Activated CD4-positive, alpha-beta T cell treated with anti-CD3 and anti-CD28 coated beads, Interleukin-10, Interleukin-2, amounts not matched to agents 100 ng/mL and 50 ng/mL, durations not matched to agents 16 hours and 8 hours (primary cell): ENCODE data around the gene CFAP54.
A peak's percentile ranks its signal among the peaks of the same experiment; 100 is the strongest.
"Not testable (repeated sequence)": the region's sequence is repeated elsewhere in the genome, so short reads cannot be mapped to it uniquely, and the experiment has no call there.

ENCODE experiments used
- DNase-seq: peaks from one replicate; pipeline ENCODE4 v3.0.0-alpha.2; 2020

The CFAP54 gene

DNA sequence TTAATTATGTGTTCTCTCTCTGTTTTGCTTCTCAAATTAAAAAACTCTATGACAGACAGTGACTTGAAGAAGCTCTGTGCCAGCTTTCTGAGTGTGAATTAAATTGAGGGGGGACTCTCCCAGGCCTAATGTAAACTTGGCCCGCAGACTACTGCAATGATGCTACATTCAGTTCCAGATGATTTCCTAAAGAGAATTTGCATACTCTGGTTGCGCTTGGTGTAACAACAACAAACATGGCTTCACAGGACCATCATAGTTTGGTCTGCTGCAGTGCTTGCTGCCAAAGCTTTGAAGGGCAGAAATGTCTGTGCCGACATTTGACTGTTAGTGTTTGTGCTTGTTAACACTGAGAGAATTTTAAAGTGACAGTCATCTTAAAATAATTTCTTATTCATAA, 25.0 kb downstream of the CFAP54 start:
- DNase-seq, result no peak

DNA sequence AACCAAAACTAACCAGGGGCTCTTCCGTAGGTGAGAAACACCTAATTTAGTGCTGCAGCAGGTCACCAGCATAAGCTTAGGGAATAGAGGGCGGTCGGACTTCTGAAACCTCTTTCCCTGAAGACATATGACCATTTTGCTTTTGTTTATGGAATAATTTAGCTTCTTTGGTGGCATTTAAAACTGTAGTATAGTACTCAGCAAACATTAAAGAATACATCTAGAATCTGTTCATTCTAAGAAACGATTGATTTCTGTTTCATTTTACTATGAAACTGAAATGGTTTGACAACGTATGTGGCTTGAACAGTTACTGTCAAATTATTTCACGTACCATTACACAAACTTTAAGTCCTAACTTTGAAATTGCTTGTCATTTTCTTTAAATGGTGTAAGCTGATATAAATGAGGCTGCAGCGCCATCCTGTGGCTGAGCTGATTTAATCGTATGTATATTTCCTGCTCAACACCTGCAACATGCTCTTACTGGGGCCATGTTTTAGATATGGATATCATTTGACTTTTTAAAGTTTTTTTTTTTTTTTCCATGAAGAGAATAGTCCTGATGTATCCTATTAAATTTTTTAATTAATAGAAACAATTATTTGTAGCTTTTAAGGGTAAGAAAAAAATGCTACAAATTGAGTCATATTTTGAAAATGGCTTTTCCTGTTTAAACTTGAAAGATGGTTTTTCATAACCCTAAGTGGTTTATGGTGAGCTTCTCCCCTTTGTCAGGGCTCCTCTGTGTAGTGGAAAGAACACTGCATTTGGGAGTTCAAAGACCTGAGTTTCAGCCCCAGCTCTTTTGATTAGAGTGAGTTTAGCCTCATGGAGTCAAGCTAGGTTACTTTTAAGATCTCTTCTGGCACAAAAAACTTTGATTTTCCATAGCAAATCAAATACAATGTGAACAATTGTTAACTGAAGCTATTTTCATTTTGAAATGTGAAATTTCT, 27.4 kb downstream of the CFAP54 start:
- peak; percentile 85 for DNase-seq

DNA sequence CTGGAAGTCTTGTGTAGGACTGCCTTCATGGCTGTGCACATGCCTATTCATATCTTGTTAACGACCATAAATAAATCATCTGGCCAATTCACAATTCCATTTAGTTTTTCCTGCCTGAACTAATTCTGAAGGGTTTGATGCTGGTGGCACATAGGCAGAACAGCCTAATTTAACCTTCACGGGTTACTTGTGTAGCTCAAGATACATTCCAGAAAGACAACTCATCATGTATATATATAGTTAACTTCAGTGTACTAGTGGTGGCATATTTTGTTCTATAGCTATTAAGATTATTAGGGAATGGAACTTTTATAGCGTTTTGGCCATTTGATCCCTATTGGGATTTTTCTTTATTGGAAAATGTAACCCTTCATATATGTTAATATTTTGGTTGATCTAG, 31.4 kb downstream of the CFAP54 start:
- DNase-seq, result no peak

DNA sequence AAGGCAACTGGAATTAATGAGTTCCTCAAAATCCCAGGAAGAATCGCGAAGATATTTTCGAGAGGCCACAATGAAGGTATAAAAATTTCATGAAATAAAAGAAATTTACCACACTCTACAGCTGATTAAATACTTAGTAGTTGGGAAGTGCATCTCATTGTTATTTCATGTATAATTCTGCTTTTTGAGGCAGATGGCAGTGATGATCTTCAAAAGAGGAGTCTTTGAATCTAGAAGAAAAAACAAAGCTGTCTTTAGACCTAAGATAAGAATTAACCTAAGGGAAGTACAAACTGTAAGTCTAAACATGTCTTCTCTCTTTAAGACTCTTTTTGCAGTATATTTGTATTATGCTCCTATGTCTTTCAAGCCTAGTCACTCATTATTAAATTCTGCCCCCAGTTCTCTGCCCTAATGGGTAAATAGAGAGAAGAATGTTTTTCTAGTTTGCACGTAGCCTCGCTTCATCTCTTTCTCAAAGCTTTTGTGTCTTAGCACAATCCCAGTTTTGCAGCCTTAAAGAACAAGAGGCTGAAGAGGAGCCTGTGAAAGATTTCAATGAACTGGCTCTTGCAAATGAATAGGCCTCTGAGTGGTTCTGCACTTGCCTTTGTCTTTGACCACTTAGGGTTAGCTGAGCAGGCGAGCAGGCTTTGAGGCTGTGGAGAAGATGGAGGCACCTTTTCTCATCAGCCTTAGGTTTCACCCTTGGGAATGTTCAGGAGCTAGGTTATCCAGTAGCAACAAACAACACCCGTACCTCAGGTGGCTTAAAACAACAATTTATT, 32.7 kb downstream of the CFAP54 start:
- no peak for DNase-seq

DNA sequence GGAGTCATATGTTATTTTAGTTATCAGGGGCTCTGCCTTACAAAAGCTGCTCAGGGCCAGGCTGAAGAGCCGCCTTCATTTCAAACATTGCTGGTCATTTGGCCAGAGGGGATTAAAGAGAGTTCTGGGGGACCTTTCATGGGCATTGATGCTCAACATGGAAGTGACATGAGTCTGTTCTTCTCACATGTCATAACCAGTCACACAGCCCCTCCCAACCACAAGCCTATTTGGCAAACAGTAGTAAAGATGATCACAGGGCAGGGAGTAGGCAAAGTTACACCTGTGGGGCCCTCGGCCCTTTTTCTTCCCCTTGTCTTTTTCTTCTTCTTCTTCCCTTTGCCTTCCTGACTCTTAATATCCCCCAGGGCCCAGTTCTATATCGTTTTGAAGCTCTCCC, 33.3 kb downstream of the CFAP54 start:
- DNase-seq, result no peak

DNA sequence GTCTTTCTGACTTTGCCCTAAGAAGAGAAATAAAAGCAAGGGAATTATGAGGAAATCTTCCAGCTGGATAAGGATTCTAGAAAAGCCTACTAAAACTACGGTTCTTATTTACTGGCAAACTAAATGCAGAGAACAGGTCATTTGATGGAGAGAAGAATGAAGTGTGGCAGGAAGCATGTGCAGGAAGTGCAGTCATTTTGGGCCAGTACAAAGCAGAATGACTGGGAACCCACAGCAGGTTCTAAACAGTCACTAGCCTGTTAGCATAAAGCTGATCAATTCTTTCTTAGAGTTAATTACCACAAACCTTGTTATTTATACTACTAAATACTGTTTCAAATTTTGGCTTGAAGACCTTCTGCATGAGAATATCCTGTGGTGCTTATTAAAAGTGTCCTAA, 36.7 kb downstream of the CFAP54 start:
- peak; percentile 64 for DNase-seq

DNA sequence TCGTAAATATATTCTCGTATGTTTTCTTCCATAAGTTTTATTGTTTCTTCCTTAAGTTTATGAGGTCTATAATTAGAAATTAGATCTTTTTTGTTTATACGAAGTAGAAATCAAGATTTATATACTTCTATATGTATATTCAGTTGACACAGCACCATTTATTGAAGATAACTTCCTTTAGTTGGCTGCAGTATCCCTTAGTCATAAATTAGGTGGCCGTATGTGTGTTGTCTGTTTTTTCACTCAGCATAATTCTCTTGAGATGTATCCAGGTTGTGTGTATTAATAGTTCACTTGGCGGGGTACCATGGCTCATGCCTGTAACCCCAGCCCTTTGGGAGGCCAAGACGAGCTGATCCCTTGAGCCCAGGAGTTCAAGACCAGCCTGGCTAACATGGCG, 40.5 kb downstream of the CFAP54 start:
- no peak for DNase-seq

DNA sequence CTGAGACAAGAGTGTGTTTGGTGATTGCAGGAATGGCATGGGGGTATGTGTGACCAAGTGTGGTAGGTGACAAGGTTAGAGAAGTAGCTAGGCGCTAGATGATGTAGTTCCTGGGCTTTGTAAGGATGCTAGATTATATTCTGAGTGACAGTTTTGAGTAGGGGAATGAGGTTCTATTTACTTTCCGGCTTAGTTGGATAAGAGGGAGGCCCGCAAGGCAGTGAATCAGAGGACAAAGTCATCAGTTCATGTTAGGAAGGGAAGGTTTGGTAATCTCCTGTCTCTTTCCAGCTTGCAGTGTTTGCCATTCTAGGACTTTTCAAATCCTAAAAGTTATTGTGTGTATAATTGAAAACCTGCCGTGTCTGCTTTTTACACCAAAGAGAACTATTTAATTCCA, 45.0 kb downstream of the CFAP54 start:
- no peak for DNase-seq

DNA sequence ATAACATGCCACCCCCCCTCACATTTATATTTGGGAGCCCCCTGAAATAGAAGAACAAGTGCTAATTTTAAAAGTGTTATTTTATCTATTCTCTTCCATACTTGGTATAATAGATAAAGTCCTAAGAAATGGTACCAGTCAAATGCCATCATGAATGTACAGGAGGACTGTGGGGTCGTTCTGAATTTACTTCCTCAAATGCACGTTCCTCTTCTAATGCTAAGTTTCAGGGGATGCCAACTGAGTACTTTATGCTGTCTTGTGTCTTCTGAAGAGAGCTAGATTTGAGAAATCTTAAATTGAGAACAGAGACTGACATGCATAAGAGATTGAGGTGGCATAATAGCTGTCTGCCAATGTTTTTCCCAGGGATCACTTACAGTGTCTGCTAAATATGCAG, 59.0 kb downstream of the CFAP54 start:
- no peak for DNase-seq

DNA sequence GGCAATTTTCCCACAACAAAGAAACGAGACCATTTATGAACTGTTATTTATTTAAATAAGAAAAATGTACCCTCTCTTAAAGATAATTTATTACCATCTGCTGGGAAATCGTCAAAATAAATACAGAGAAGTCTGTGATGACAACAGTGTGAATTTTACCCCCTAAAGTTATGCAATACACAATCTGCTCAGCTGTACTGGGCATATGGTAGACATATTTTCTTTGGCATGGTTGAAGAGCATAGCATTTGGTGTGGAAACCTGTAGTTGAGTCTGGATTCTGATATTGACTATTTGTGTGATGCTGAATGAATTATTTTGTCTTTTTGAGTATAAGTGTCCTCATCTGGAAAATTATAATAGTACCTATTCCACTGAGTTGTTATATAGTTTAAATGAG, 60.0 kb downstream of the CFAP54 start:
- DNase-seq, result no peak

DNA sequence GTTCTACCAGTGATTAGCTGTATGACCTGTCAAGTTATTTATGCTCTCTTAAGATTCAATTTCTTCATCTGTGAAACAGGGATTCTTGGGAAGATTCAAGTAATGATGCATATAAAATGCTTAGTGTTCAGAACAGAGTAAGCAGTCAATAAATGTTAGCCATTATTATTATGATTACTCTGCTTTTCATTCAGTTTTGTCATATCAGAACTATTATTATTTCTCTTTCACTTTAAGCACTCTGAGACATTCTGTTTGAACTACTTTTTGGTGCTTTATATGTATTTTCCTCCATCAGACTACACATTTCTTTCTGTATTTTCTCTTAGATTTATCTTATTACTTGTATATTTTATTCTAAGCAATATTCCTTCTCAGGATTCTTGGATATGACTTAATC, 81.2 kb downstream of the CFAP54 start:
- no peak for DNase-seq

DNA sequence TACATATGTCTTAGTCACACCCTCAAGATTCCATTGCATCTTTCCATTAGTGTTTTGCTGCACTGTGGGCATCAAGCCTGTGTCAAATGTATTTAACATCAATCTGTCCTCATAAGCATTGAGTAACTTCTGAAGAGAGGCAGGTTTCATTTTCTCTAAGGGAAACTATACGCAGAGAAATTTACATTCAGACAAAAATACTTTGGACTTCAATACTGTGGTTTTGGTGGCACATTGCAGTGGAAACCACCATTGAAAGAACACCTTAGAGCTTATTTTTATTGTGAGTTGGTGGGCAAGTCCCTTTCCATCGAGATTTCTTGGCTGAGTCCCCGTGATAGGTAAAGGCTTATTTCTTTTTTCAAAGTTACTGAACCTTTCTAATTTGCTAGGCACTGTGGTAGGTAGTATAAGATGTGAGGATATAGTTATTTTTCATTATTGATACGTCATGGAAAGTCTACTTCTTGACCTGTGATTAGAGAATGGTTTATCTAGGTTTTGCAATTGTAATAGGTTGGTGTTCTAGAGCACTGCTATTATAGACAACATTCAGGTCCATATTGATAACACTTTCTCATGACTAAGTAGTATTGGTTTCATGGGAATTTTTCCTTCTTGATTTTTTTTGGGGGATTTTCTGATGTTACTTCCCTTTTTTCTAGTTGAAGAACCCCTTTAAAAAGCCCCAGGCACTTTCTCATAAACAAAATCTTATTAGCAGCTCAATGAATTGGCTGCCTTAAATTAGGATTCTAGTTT, 81.9 kb downstream of the CFAP54 start:
- peak; percentile 64 for DNase-seq

DNA sequence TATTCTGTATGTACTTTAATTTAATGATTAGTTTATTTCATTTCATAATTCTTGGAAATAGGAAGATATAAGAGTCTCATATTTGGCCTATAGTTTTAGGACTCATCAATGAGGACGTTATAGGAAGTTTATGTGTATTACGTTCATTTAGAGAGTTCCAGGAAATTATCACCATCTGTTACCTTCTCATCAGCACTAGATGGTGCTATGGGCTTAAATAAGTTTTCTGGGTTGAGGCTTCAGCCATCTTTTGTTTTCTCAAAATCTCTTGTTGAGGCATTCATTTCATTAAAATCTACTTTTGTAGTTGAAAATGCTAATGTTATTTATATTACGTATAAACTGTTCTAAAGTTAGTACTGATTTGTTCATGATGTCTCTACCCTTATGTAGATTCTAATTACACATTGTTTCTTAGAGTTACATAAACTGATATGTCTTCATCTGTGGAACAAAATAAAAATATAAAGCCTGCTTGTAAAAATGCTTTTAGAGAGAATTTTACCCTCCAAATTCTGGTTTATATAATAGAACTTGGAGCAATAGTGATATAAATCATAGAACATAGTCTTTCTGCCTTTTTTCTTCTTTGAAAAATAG, 89.2 kb downstream of the CFAP54 start:
- DNase-seq, result peak; percentile 71

DNA sequence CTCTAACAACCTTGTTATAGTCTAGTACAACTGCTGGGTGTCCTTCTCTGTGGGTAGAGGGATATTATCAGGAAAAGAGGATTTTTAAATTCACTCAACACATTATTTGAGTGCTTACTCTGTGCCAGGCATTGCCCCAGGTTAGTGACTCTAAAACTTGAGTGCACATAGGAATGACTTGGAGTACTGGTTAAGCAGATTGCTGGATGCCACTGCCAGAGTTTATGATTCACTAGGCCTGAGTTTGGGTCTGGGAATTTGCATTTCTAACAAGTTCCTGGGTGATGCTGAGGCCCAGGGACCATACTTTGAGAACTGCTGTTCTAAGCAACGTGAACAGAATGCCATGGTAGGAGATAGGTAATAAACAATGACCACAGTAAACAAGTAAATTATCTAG, 96.6 kb downstream of the CFAP54 start:
- DNase-seq, result no peak

DNA sequence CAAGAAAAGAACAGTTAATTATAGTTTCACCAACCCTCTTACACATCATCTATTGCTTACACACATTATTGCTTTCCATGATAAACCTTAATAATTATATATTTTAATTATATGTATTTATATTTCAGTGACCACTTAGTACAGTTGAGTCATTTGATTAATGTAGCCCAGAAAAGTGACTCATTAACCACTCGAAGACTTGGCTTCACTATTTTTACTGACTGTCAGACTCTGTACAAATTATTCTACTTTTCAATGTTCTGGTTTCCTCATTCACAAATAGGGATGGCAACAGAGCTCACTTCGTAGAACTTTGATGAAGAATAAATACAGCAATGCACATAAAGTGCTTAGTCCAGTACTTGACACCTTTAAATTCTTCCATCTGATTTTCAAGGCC, 98.3 kb downstream of the CFAP54 start:
- no peak for DNase-seq

DNA sequence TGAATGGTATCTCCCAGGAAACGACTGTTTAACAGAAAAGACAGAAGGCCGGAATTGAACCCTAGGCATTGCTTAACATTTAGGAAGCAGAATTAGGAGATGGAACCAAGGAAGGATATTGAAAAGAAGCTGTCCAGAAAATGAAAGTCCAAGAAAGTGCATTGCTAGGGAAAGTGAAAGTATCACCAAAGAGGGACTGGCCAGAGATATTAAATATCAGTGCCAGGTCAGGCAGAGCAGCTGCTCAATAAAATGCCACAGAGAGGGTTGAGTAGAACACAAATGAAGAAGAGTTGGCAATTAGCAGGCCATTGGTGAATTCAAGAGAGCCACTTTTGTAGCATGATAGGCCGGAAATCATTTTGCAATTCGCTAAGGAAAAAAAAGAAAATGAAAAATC, 101.6 kb downstream of the CFAP54 start:
- no peak for DNase-seq

DNA sequence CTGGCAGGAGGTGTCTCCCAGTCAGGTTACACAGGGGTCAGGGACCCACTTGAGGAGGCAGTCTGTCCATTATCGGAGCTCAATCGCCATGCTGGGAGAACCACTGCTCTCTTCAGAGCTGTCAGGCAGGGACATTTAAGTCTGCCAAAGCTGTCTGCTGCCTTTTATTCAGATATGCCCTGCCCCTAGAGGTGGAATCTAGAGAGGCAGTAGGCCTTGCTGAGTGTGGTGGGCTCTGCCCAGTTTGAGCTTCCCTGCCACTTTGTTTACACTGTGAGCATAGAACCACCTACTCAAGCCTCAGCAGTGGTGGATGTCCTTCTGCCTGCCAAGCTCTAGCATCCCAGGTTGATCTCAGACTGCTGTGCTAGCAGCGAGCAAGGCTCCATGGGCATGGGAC, 115.0 kb downstream of the CFAP54 start:
- not testable (repeated sequence) for DNase-seq

DNA sequence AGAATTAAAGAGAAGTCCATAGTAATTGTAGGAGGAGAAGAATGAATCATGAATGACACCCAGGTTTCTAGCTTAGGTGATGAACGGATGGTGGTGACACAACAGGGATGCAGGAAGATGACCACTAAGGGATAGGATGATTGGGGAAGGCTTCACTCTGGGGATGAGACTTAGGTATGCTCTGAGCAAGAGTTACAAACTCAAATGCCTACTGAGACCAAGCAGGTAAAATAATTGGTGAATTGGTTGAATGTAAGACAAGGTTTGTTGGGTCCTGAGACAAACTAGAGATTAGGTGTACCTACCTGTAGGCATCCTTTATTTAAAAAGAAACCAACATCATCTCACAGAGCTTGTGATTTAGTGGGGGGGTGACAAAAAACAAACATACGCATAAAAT, 116.3 kb downstream of the CFAP54 start:
- no peak for DNase-seq

DNA sequence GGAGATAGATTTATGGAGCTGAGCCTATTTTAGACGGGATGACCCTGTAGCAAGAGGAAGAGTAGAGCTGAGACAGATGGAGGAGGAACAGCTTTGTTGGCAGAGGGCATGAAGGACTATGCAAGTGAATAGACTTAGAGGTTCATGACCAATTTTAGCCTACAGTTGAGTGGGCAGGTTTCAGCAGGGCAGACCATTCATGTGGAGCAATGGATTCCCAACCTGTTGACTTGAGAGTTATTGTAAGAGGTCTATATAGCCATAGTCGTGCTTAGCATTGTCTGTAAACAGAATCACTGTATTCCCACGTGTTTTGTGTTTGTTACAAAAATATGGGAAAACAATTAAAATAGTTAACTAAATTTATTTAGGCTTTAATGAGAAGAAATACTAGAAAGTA, 116.8 kb downstream of the CFAP54 start:
- no peak for DNase-seq

DNA sequence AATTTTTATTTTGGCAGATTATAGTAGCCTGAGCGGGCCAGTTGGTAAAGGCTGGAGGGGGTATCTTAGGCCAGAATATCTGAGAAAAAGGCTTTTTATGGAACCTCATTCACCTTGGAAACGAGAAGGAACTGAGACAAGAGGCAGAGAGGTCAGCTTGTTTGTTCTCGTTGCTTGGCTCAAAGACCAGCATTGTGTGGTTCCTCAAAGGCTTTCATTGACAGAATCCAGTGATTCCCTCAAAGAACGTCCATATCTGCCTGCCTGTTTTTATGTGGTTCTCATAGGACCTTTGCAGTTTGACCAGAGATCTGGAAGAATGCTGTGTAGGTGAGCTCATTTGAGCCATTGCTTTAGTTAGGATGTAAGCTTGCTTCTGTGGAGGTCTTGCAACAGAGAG, 117.3 kb downstream of the CFAP54 start:
- no peak for DNase-seq

DNA sequence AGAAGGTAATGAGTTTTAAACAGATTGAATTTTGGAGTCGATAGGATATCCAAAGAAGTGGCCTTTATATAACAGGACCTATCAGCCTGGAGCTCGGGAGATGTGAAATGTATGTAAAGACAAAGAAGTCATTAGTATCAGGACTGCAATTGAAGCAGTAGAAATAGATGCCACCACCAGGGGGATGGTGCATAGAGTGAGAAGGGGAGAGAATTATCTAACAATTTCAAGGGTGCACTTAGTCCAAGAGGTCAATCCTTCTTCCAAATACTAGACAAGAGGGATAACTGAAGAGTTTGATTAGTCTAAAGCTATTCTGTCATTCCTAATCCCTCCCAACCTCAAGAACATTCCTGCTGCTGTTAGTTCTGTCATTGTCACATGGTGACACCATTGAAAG, 127.8 kb downstream of the CFAP54 start:
- DNase-seq, result no peak

DNA sequence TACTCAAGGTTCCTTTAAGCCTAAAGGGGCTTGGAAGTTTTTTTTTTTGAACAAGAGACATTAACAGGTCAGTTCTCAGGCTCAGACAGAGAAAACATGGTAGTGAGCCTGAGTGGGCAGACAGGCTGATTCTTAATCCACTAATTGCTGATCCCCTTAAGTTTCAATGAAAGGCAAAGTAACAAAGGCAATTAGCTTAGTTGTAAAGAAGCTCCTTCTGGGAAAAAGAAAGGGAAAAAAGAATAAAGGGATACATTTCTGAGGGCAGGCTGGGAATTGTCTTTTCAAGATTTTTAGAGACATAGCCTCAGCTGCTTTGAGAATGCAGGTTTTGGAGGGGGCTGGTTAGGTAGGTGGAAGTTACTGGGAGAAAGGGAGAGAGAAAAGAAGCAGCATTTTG, 133.8 kb downstream of the CFAP54 start:
- no peak for DNase-seq

DNA sequence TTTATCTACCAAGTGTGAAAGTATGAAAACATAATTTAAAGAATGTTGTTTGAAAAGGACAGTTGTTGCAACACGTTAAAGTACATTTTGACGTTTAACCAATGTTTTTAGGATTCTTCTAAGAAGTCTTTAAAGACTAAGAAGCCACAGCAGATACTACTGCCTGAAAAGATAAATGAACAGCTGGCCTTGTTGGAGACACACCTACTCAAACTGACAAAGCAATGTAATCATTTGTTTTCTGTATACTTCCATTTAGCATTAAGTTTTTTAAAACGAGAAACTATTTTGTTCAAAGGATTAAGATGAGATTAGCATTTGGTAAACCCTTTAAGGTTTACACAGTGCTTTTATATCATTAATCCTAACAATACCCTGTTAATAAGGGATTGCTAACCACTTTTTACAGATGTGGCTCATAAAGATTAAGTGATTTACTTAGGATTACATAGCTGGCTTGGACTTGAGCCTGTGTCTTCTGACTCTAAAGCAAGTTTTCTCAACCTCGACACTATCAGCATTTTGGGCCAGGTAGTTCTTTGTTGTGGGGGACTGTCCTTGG, 134.4 kb downstream of the CFAP54 start:
- no peak for DNase-seq
